Measurements from ENCODE around the gene THRB.

Gene THRB

DNA sequence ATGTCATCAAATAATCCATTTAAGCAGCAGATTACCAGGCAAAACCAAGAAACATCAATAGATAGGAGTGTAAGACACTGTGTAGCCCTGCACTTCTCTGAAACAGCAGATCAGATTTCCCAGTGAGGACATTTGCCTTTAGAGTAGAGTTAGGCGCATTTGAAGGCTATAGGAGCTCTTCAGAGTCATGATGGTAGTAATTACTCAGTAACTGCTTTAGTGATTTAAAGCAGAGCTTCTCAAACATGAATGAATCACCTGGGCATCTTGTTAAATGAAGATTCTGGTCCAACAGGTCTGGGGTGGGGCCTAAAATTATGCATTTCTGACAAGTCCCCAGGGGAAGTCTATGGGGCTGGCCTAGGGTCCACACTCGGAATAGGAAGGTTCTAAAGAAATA lies 36.9 kb downstream of the THRB start:
- Histone ChIP-seq H3K9me3 (ENCODE audit: low read depth, low read length) (no peaks in the 10 kb centered on the region), H3K4me3 (no peak overlapping the region), H3K9ac (ENCODE audit: insufficient read length) (no peak overlapping the region), H3K36me3 (ENCODE audit: insufficient read depth, low read length) (no peaks in the 10 kb centered on the region), H3K27ac (no peak overlapping the region)
- DNase-seq (ENCODE audit: low read depth, low spot score), result no peak
- no peak for TF ChIP-seq FOXP2 (optimal IDR thresholded peaks at IDR 0.05; ENCODE audit: control extremely low read depth, extremely low read length, insufficient read depth)
- TF ChIP-seq POLR2AphosphoS5 (IDR thresholded peaks at IDR 0.05; ENCODE audit: borderline replicate concordance, low read depth, low read length), result no peak
- TF ChIP-seq EZH2 (IDR thresholded peaks at IDR 0.05), result no peak

DNA sequence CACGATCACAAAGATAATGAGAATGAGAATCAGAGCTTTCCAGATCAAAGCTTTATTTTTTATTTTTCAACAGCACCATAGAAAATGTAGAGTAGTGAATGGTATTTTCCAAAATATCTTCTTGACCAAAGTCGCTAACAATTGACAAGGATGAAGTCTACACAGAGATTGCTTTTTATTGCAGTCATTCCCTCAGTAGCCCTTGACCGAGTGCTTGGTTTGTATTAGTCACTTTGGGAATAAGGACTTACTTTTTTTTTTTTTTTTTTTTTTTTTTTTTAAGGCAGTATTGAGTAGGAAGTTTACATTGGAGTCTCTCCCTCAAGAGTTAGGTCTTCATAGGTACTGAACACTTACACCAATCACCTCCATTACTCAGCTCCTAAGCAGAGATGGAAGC lies 39.8 kb downstream of the THRB start:
- no peak for TF ChIP-seq POLR2AphosphoS5 (IDR thresholded peaks at IDR 0.05; ENCODE audit: borderline replicate concordance, low read depth, low read length)
- TF ChIP-seq EZH2 (IDR thresholded peaks at IDR 0.05), result no peak
- no peak for TF ChIP-seq FOXP2 (optimal IDR thresholded peaks at IDR 0.05; ENCODE audit: control extremely low read depth, extremely low read length, insufficient read depth)
- Histone ChIP-seq H3K4me3 (no peak overlapping the region), H3K9ac (ENCODE audit: insufficient read length) (no peak overlapping the region), H3K36me3 (ENCODE audit: insufficient read depth, low read length) (no peaks in the 10 kb centered on the region), H3K27ac (no peak overlapping the region), H3K9me3 (ENCODE audit: low read depth, low read length) (no peaks in the 10 kb centered on the region)
- no peak for DNase-seq (ENCODE audit: low read depth, low spot score)

DNA sequence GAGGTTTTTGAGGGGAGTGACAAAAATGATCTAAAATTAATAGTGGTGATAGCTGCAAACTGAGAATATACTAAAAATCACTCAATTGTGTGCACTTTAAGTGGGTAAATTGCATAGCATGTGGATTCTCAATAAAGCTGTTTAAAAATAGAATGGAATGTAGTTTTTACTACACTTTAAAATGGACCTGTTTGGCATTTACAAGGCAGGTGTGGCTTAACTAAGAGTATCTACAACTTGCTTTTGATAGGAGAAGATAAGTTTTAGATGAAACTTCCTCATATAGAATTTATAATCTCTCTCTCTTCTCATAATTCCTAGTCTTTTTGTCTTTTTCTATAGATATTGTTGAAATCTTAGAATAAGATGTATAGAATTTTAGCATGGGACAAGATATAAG lies 40.3 kb downstream of the THRB start:
- H3K9ac ChIP-seq (ENCODE audit: insufficient read length), result no peak overlapping the region
- H3K36me3 ChIP-seq (ENCODE audit: insufficient read depth, low read length), result no peaks in the 10 kb centered on the region
- H3K4me3 ChIP-seq, result no peak overlapping the region
- no peak overlapping the region for H3K27ac ChIP-seq
- no peak for TF ChIP-seq FOXP2 (optimal IDR thresholded peaks at IDR 0.05; ENCODE audit: control extremely low read depth, extremely low read length, insufficient read depth)
- no peak for TF ChIP-seq POLR2AphosphoS5 (IDR thresholded peaks at IDR 0.05; ENCODE audit: borderline replicate concordance, low read depth, low read length)
- no peak for TF ChIP-seq EZH2 (IDR thresholded peaks at IDR 0.05)
- no peak for DNase-seq (ENCODE audit: low read depth, low spot score)
- no peaks in the 10 kb centered on the region for H3K9me3 ChIP-seq (ENCODE audit: low read depth, low read length)

DNA sequence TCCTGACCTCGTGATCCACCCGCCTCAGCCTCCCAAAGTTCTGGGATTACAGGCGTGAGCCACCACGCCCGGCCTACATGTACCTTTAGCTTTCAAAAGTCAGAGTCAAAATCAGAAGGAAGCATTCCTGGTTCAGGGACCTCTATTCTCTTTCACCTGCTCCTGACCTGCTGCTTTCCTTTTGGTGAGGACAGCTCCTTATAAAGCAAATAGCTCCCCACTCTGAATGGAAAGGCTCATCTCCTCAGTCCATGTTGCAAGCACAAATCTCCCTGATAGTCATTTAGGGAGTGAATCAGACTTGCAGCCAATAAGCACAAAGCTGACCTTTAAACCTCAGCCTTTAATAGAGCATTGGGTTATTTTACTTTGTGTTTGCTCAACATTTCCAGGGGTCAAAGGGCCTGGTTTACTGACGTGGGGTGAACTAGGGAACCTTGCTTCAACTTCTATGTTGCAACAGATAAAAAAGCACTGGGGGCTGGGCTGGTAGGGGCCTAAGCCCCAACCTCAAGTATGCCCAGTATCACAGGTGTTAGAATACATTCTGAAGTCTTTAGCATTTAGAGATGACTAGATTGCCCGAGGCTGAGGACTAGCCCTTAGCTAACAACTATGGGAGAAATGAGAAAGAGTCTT lies 43.1 kb downstream of the THRB start:
- no peak overlapping the region for H3K4me3 ChIP-seq
- no peaks in the 10 kb centered on the region for H3K36me3 ChIP-seq (ENCODE audit: insufficient read depth, low read length)
- H3K27ac ChIP-seq, result no peak overlapping the region
- H3K9ac ChIP-seq (ENCODE audit: insufficient read length), result no peak overlapping the region
- no peak for DNase-seq (ENCODE audit: low read depth, low spot score)
- no peak for TF ChIP-seq FOXP2 (optimal IDR thresholded peaks at IDR 0.05; ENCODE audit: control extremely low read depth, extremely low read length, insufficient read depth)
- no peak for TF ChIP-seq POLR2AphosphoS5 (IDR thresholded peaks at IDR 0.05; ENCODE audit: borderline replicate concordance, low read depth, low read length)
- TF ChIP-seq EZH2 (IDR thresholded peaks at IDR 0.05), result no peak
- no peaks in the 10 kb centered on the region for H3K9me3 ChIP-seq (ENCODE audit: low read depth, low read length)

DNA sequence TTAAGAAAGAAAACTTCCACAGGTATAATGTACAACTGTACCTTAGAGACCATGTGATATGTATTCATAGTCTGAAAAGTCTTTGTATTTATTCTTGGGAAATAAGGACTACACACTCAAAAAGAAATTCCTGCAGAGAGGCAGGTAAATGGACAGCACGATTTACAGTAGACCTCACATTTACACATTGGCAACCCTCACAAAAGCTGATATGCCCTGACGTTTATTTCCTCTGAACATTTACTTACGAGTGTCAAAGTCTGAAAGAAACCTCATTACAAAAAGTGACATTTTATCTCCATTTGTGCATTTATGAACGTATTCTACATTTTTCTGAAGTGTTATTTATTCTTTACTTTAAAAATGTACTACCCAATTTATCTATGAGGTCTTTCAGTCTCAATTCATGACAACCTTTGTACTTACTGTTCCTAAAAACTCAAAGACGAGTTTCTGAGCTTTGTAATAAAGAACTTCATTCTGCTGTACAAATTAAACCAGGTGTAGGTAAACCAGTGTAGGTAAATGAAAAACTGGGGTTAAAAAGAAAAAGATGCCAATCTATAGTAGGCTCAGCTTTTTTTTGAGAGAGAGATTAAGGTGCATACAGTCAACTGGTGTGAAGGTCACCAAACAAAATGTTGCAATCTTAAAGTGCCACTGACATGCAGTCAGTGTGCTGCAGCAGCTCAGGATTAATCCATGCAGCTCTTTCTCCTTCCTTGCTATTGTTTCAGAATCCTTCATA lies 44.3 kb downstream of the THRB start:
- no peaks in the 10 kb centered on the region for H3K9me3 ChIP-seq (ENCODE audit: low read depth, low read length)
- H3K27ac ChIP-seq, result no peak overlapping the region
- H3K4me3 ChIP-seq, result no peak overlapping the region
- TF ChIP-seq POLR2AphosphoS5 (IDR thresholded peaks at IDR 0.05; ENCODE audit: borderline replicate concordance, low read depth, low read length) (no peak), EZH2 (IDR thresholded peaks at IDR 0.05) (no peak), FOXP2 (optimal IDR thresholded peaks at IDR 0.05; ENCODE audit: control extremely low read depth, extremely low read length, insufficient read depth) (no peak)
- no peak overlapping the region for H3K9ac ChIP-seq (ENCODE audit: insufficient read length)
- DNase-seq (ENCODE audit: low read depth, low spot score), result no peak
- H3K36me3 ChIP-seq (ENCODE audit: insufficient read depth, low read length), result no peaks in the 10 kb centered on the region

DNA sequence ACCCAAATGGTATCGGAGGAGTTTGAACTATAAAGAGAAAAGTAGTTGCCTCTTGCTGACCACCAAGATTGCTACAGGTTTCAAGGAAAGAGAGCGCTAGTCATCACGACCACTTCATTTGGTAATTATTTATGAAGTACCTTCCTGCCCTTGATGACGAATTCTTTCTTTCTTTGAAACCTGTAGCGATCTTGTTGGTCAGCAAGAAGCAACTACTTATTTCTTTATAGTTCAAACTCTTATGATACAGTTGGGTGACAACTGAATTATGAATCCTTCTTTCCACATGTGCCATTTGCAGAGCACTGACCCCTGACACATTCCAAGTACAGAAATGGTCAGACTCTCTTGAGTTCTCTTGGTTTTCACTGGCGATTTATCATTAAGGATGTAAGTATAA lies 46.8 kb downstream of the THRB start:
- H3K4me3 ChIP-seq, result no peak overlapping the region
- DNase-seq (ENCODE audit: low read depth, low spot score), result no peak
- H3K9ac ChIP-seq (ENCODE audit: insufficient read length), result no peak overlapping the region
- no peak overlapping the region for H3K27ac ChIP-seq
- H3K9me3 ChIP-seq (ENCODE audit: low read depth, low read length), result no peaks in the 10 kb centered on the region
- no peaks in the 10 kb centered on the region for H3K36me3 ChIP-seq (ENCODE audit: insufficient read depth, low read length)
- TF ChIP-seq POLR2AphosphoS5 (IDR thresholded peaks at IDR 0.05; ENCODE audit: borderline replicate concordance, low read depth, low read length) (no peak), EZH2 (IDR thresholded peaks at IDR 0.05) (no peak), FOXP2 (optimal IDR thresholded peaks at IDR 0.05; ENCODE audit: control extremely low read depth, extremely low read length, insufficient read depth) (no peak)

DNA sequence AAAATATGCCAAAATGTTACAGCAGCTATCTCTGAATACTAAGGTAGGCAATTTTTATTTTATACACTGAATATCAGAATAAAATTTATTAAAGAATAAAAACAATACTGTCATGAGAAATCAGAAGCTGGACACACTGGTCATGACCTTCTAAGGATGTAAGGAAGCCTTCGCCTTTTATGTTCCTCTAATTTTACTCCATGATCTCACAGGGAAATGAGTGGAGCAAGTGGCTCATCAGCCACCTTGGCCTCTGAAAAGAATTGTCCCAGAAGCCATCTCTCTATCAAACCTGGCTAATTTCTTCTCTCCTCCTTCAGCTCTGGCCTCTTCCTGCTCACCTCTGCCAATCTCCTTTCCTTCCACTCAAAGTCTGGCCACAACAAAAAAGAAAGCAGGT lies 48.6 kb downstream of the THRB start:
- no peak overlapping the region for H3K27ac ChIP-seq
- H3K36me3 ChIP-seq (ENCODE audit: insufficient read depth, low read length), result no peaks in the 10 kb centered on the region
- DNase-seq (ENCODE audit: low read depth, low spot score), result no peak
- H3K4me3 ChIP-seq, result no peak overlapping the region
- TF ChIP-seq EZH2 (IDR thresholded peaks at IDR 0.05), result no peak
- TF ChIP-seq POLR2AphosphoS5 (IDR thresholded peaks at IDR 0.05; ENCODE audit: borderline replicate concordance, low read depth, low read length), result no peak
- no peak for TF ChIP-seq FOXP2 (optimal IDR thresholded peaks at IDR 0.05; ENCODE audit: control extremely low read depth, extremely low read length, insufficient read depth)
- H3K9ac ChIP-seq (ENCODE audit: insufficient read length), result no peak overlapping the region
- H3K9me3 ChIP-seq (ENCODE audit: low read depth, low read length), result no peaks in the 10 kb centered on the region

DNA sequence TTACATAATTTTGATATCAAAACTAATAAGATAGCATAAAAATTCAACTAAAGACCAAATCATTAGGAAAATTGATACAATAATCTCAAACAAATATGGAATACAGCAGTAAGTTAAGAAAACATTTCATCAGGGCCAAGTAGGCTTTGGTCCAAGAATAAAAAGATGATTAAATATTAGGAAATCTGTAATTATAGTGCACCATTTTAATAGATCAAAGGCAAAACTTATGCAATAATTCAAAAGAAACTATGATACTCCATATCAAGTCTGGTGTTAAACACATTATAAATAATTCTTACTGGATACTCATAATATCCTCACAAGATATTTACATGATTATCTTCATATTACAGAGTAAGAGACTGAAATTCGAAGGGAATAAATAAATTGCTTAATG lies 51.2 kb downstream of the THRB start:
- no peak for DNase-seq (ENCODE audit: low read depth, low spot score)
- no peak overlapping the region for H3K9ac ChIP-seq (ENCODE audit: insufficient read length)
- no peak overlapping the region for H3K27ac ChIP-seq
- TF ChIP-seq FOXP2 (optimal IDR thresholded peaks at IDR 0.05; ENCODE audit: control extremely low read depth, extremely low read length, insufficient read depth), result no peak
- no peaks in the 10 kb centered on the region for H3K9me3 ChIP-seq (ENCODE audit: low read depth, low read length)
- no peak overlapping the region for H3K4me3 ChIP-seq
- H3K36me3 ChIP-seq (ENCODE audit: insufficient read depth, low read length), result no peaks in the 10 kb centered on the region
